GM12878 (cell line): ENCODE measurements around the gene CRBN. TPM values are rescaled to one million over a fixed set of nuclear protein-coding genes. Genes with fewer than 3 reads are reported as not detected.
A peak's percentile ranks its signal among the peaks of the same experiment; 100 is the strongest.

Source experiments
- ATAC-seq: fragments of 200-7000 bp; cut with Tn5 transposase; 3 replicates; pipeline ENCODE4 v1.9.1; 2020; ENCODE audit warnings: mild to moderate bottlenecking, moderate library complexity
- BruUV-seq: library from RNA; stranded (reverse); fragments of 400-500 nt; replicated peaks from 2 replicates; lab custom pipeline; 2021; lab: Mats Ljungman, UMichigan
- CTCF ChIA-PET: fragments of 300-600 bp; sonication (Branson Sonifier 250); formaldehyde crosslinking; extraction: SDS; loops from one replicate; lab custom pipeline; 2021; ENCODE audit warnings: inconsistent platforms; lab: Yijun Ruan, JAX
- POLR2A ChIA-PET: fragments of 350-600 bp; formaldehyde crosslinking; extraction: SDS; loops from one replicate; lab custom pipeline; 2021; ENCODE audit warnings: inconsistent platforms; lab: Charles Lee
- RAD21 ChIA-PET: fragments of 300-600 bp; sonication (Branson Sonifier 250); formaldehyde crosslinking; loops from one replicate; lab custom pipeline; 2023; ENCODE audit warnings: antibody characterized with exemption; ENCODE audit not compliant: unreplicated experiment; lab: Charles Lee
- SMC1A ChIA-PET: fragments of 300-600 bp; sonication (Branson Sonifier 250); formaldehyde crosslinking; loops from one replicate; lab custom pipeline; 2023; ENCODE audit not compliant: unreplicated experiment, uncharacterized antibody; lab: Charles Lee
- DNase-seq: peaks from one replicate; pipeline ENCODE4 v3.0.0-alpha.2; 2011; ENCODE audit warnings: low read depth, low spot score
- FAIRE-seq: peaks from 3 replicates; lab custom pipeline; 2011; peaks lifted over from hg19 to GRCh38; lab: Jason Lieb, UNC
- H2AFZ ChIP-seq: 2 replicates; pipeline ENCODE4 v1.6.0; 2011; ENCODE audit warnings: low read depth, low read length, control low read depth; ENCODE audit not compliant: control insufficient read depth
- H3K27ac ChIP-seq: 2 replicates; pipeline ENCODE4 v1.5.1; 2011; ENCODE audit warnings: control low read depth; ENCODE audit not compliant: control insufficient read depth, insufficient read depth
- H3K27me3 ChIP-seq, 2 experiments: replicated peaks in 1 of 2; 2 replicates each; pipeline versions ENCODE4 v1.6.0 to v1.6.1; 2011; ENCODE audit warnings: low read length in 1 of 2; ENCODE audit not compliant: control insufficient read depth in 2 of 2, insufficient read depth in 2 of 2
- H3K36me3 ChIP-seq, 2 experiments: 2 replicates each; pipeline ENCODE4 v1.5.1; 2011; ENCODE audit warnings: low read length in 1 of 2; ENCODE audit not compliant: control insufficient read depth in 2 of 2, insufficient read depth in 2 of 2
- H3K4me1 ChIP-seq: 2 replicates; pipeline ENCODE4 v1.6.1; 2011; ENCODE audit warnings: mild to moderate bottlenecking, low read length, moderate library complexity, mixed read lengths; ENCODE audit not compliant: control insufficient read depth, insufficient read depth
- H3K4me2 ChIP-seq: 2 replicates; pipeline ENCODE4 v1.6.0; 2011; ENCODE audit warnings: control low read depth; ENCODE audit not compliant: control insufficient read depth, insufficient read depth
- H3K4me3 ChIP-seq: fragments of 200-600 bp; sonication (generic); 2 replicates; pipeline ENCODE4 v1.5.1; 2016
- H3K79me2 ChIP-seq: 2 replicates; pipeline ENCODE4 v1.6.0; 2011; ENCODE audit warnings: low read length; ENCODE audit not compliant: control insufficient read depth, insufficient read depth
- H3K9ac ChIP-seq: 2 replicates; pipeline ENCODE4 v1.8.0; 2011; ENCODE audit warnings: low read length, control low read depth, mixed read lengths; ENCODE audit not compliant: control insufficient read depth, insufficient read depth
- H3K9me3 ChIP-seq: replicated peaks from 3 replicates; pipeline ENCODE4 v1.5.1; 2011; ENCODE audit warnings: mild to moderate bottlenecking, low read length; ENCODE audit not compliant: control insufficient read depth, insufficient read depth
- H4K20me1 ChIP-seq: 2 replicates; pipeline ENCODE4 v1.6.0; 2011; ENCODE audit not compliant: control insufficient read depth, insufficient read depth
- CHD2 ChIP-seq: IDR thresholded peaks from 2 replicates; pipeline ENCODE4 v1.6.1; 2011; ENCODE audit warnings: low read depth, low read length, improper control_type of control experiment, borderline replicate concordance
- NFYB ChIP-seq: IDR thresholded peaks from 2 replicates; pipeline ENCODE4 v1.6.1; 2011; ENCODE audit warnings: low read depth, mild to moderate bottlenecking, low read length, improper control_type of control experiment, moderate library complexity; ENCODE audit not compliant: insufficient read depth
- POLR2A ChIP-seq: IDR thresholded peaks from 2 replicates; pipeline ENCODE4 v1.6.1; 2011; ENCODE audit warnings: low read depth, mild to moderate bottlenecking, low read length
- STAT1 ChIP-seq: fragments of 450-650 bp; conservative IDR thresholded peaks from 2 replicates; pipeline ENCODE4 v1.6.1; 2014; ENCODE audit warnings: antibody characterized with exemption, mild to moderate bottlenecking
- SUZ12 ChIP-seq: fragments of 200-600 bp; sonication (generic); IDR thresholded peaks from one replicate; pipeline ENCODE4 v1.6.1; 2018; ENCODE audit warnings: antibody characterized with exemption, mild to moderate bottlenecking; ENCODE audit not compliant: unreplicated experiment
- ZNF24 ChIP-seq: fragments of 450-650 bp; IDR thresholded peaks from 2 replicates; pipeline ENCODE4 v1.6.1; 2017; ENCODE audit warnings: antibody characterized with exemption, mild to moderate bottlenecking
- WGBS: methylation state at CpG from one replicate; pipeline ENCODE4 v1.1.6; 2016; ENCODE audit warnings: low lambda C conversion rate; ENCODE audit not compliant: insufficient replicate concordance, insufficient coverage; ENCODE audit errors: missing lambda C conversion rate; 5-methylcytosine and 5-hydroxymethylcytosine counted together
- in situ Hi-C: fragments of 300-500 bp; cut with MboI; formaldehyde crosslinking; loops from 9 replicates; pipeline ENCODE4 v1.14.3; 2018; ENCODE audit warnings: mixed read lengths
- intact Hi-C: fragments of 100-400 bp; cut with micrococcal nuclease; formaldehyde crosslinking; loops from one replicate; pipeline ENCODE4 v1.14.2; 2022; ENCODE audit not compliant: unreplicated experiment
- polyA plus RNA-seq, 11 experiments: library from polyadenylated mRNA; depleted of rRNA in 4 of 11; unstranded in 6 of 11; stranded (reverse) in 5 of 11; fragments of >200 nt; fragmentation: Nextera tagmentation in 4 of 11; fragmentation: Illumina TruSeq in 1 of 11; extraction: Ambion mirVana in 4 of 11; extraction: Trizol in 1 of 11; gene quantifications; 1 replicate in 1 of 11; 2 replicates in 10 of 11; pipeline versions ENCODE4 v1.2.1 to v1.2.3, GENCODE V29; 2011 to 2016; ENCODE audit warnings: inconsistent platforms in 2 of 11, missing spikeins in 2 of 11, low read depth in 1 of 11
- total RNA-seq, 4 experiments: library from RNA; depleted of rRNA in 3 of 4; stranded (reverse); fragments of >200 nt in 3 of 4; fragmentation: Illumina TruSeq in 1 of 4; extraction: Trizol in 1 of 4; gene quantifications; 2 replicates each; pipeline versions ENCODE4 v1.2.1 to v1.2.3, GENCODE V29; 2013 to 2021
- TF ChIP-seq, protein P1 (sequence below): IDR thresholded peaks from 2 replicates; pipeline ENCODE4 v1.6.1; 2012; ENCODE audit warnings: improper control_type of control experiment, low read depth, low read length; ENCODE audit not compliant: insufficient replicate concordance
- TF ChIP-seq, protein P2 (sequence below): IDR thresholded peaks from 2 replicates; pipeline ENCODE4 v1.6.1; 2012; ENCODE audit warnings: low read length, inconsistent platforms
- TF ChIP-seq, protein P3 (sequence below): fragments of 450-650 bp; IDR thresholded peaks from 2 replicates; pipeline ENCODE4 v1.6.1; 2017; ENCODE audit warnings: antibody characterized with exemption, mild to moderate bottlenecking, moderate library complexity

CRBN gene
- total and polyA plus RNA-seq, 10 of the 15 experiments (the other 5 are each of a cell fraction or from before 2014, with no cell fraction given), result 21.7 to 115 (median 35.8) TPM

DNA sequence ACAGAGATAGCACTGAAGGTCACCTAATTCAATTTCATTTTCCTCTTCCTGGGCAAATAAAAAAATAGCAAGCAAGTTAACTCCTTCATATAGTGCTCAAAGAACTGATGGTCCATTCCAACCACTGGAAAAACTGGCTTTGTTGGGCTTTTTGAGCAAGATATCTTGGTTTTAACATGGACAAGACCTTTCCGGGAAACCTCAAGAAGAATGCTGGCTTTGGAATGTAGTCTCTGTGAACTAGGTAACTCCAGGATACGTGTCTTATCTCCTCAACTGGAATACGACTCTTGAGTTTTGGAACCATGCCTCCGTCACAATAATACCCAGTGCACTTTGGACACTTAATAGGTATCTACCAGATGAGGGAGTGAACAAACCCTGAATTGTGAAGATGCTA, 36.9 kb upstream of the CRBN start (continued):
- TF ChIP-seq, protein P1, sequence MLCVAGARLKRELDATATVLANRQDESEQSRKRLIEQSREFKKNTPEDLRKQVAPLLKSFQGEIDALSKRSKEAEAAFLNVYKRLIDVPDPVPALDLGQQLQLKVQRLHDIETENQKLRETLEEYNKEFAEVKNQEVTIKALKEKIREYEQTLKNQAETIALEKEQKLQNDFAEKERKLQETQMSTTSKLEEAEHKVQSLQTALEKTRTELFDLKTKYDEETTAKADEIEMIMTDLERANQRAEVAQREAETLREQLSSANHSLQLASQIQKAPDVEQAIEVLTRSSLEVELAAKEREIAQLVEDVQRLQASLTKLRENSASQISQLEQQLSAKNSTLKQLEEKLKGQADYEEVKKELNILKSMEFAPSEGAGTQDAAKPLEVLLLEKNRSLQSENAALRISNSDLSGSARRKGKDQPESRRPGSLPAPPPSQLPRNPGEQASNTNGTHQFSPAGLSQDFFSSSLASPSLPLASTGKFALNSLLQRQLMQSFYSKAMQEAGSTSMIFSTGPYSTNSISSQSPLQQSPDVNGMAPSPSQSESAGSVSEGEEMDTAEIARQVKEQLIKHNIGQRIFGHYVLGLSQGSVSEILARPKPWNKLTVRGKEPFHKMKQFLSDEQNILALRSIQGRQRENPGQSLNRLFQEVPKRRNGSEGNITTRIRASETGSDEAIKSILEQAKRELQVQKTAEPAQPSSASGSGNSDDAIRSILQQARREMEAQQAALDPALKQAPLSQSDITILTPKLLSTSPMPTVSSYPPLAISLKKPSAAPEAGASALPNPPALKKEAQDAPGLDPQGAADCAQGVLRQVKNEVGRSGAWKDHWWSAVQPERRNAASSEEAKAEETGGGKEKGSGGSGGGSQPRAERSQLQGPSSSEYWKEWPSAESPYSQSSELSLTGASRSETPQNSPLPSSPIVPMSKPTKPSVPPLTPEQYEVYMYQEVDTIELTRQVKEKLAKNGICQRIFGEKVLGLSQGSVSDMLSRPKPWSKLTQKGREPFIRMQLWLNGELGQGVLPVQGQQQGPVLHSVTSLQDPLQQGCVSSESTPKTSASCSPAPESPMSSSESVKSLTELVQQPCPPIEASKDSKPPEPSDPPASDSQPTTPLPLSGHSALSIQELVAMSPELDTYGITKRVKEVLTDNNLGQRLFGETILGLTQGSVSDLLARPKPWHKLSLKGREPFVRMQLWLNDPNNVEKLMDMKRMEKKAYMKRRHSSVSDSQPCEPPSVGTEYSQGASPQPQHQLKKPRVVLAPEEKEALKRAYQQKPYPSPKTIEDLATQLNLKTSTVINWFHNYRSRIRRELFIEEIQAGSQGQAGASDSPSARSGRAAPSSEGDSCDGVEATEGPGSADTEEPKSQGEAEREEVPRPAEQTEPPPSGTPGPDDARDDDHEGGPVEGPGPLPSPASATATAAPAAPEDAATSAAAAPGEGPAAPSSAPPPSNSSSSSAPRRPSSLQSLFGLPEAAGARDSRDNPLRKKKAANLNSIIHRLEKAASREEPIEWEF, result no peak
- TF ChIP-seq ZNF24 (no peak), SUZ12 (no peak), POLR2A (no peak)

DNA sequence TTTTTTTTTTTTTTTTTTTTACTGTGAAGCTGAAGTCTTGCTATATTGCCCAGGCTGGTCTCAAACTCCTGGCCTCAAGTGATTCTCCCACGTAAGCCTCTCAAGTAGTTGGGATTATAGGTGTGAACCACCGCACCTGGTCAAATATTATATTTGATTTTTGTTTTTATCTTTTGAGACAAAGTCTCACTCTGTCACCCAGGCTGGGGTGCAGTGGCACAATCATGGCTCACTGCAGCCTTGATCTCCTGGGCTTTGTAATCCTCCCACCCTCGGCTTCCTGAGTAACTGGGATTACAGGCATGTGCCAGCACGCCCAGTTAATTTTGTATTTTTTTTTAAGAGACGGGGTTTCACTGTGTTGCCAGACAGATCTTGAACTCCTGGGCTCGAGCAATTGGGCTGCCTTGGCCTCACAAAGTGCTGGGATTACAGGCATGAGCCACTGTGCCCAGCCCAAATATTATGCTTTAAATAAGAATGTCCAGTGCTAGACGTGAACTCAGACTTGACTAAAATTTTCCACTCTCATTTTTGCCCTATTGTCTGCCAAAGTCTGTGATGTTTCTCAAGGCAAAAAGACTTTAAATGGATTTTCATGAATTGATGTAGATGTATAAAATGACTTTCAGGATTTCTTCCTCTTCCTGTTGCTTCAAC, 33.4 kb upstream of the CRBN start:
- H3K9me3 ChIP-seq, result no peaks in the 10 kb centered on the region
- no peak overlapping the region for H3K27ac ChIP-seq
- no peaks in the 10 kb centered on the region for H3K79me2 ChIP-seq
- H2AFZ ChIP-seq, result no peak overlapping the region
- ChIA-PET CTCF (interaction anchor here (0.7 to 4.4 kb wide), 4 partner anchors 12 to 786 kb away, joined by 3 to 28 read pairs (median 7); no protein-coding TSS in a partner anchor), RAD21 (no interaction called here), POLR2A (no interaction called here), SMC1A (interaction anchor here (0.8 to 1.6 kb wide), 2 partner anchors 13 kb away, joined by 3 to 7 read pairs; no protein-coding TSS in a partner anchor)
- no peak overlapping the region for H3K9ac ChIP-seq
- DNase-seq (no peak), FAIRE-seq (peak; percentile 7), ATAC-seq (no peak)
- no peak overlapping the region for H3K4me3 ChIP-seq
- no peaks in the 10 kb centered on the region for H3K4me1 ChIP-seq
- H3K27me3 ChIP-seq, result no peaks in the 10 kb centered on the region; a peak in 1 of 4 replicates
- BruUV-seq, result no TSS peak
- H4K20me1 ChIP-seq, result no peaks in the 10 kb centered on the region
- in situ Hi-C loops (no loop called here), intact Hi-C loops (no loop called here)
- no peaks in the 10 kb centered on the region for H3K36me3 ChIP-seq
- H3K4me2 ChIP-seq, result no peak overlapping the region
- WGBS, result 25% methylated on average over 7 of the region's 7 CpGs
- TF ChIP-seq STAT1 (no peak), CHD2 (no peak), NFYB (no peak)
- TF ChIP-seq, protein P2, sequence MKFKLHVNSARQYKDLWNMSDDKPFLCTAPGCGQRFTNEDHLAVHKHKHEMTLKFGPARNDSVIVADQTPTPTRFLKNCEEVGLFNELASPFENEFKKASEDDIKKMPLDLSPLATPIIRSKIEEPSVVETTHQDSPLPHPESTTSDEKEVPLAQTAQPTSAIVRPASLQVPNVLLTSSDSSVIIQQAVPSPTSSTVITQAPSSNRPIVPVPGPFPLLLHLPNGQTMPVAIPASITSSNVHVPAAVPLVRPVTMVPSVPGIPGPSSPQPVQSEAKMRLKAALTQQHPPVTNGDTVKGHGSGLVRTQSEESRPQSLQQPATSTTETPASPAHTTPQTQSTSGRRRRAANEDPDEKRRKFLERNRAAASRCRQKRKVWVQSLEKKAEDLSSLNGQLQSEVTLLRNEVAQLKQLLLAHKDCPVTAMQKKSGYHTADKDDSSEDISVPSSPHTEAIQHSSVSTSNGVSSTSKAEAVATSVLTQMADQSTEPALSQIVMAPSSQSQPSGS, result no peak
- TF ChIP-seq, protein P3, sequence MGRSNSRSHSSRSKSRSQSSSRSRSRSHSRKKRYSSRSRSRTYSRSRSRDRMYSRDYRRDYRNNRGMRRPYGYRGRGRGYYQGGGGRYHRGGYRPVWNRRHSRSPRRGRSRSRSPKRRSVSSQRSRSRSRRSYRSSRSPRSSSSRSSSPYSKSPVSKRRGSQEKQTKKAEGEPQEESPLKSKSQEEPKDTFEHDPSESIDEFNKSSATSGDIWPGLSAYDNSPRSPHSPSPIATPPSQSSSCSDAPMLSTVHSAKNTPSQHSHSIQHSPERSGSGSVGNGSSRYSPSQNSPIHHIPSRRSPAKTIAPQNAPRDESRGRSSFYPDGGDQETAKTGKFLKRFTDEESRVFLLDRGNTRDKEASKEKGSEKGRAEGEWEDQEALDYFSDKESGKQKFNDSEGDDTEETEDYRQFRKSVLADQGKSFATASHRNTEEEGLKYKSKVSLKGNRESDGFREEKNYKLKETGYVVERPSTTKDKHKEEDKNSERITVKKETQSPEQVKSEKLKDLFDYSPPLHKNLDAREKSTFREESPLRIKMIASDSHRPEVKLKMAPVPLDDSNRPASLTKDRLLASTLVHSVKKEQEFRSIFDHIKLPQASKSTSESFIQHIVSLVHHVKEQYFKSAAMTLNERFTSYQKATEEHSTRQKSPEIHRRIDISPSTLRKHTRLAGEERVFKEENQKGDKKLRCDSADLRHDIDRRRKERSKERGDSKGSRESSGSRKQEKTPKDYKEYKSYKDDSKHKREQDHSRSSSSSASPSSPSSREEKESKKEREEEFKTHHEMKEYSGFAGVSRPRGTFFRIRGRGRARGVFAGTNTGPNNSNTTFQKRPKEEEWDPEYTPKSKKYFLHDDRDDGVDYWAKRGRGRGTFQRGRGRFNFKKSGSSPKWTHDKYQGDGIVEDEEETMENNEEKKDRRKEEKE, result no peak
